Stimulated activated CD8-positive, alpha-beta memory T cell treated with anti-CD3 and anti-CD28 coated beads, Interleukin-4, amount 100 ng/mL, for 4 hours (primary cell): ENCODE data around the gene EIF5B.

Experiments
- DNase-seq, 2 donors: peaks; one replicate each; pipeline ENCODE4 v3.0.0-alpha.2; 2020; ENCODE audit warnings: low read depth in 2 of 2, low spot score in 1 of 2

EIF5B gene

DNA sequence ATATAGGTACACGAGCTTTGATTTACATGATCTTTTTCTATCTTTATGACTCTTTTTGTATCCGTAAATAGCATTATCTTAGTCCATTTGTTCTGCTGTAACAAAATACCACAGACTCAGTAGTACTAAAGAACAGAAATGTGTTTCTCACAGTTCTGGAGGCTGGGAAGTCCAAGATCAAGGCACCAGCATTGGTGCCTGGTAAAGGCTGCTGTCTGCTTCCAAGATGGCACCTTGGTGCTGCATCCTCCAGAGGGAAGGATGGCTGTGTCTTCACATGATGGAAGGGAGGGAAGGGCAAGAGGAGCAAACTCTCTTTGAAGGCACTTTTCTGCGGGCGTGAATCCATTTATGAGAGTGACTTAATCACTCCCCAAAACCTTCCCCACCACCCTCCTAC is 36.0 kb downstream of the EIF5B start:
- no peak for DNase-seq

DNA sequence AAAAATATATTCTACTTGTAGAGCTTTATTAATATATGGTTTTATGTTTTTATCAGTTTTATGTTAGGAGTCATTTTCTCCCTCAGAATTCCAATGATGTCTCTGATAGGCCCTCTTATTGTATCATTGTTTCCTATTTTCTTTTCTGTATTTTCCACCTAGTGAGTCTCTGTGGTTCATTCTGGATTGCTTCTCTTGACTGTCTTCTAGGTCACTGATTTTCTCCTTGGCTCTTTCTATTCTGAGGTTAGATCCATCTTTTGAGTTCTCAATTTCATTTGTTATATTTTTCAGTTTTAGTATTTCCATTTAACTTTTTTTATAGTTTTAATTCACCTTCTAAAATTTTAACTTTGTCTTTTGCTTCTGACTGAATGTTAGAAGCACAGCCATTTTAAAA is 37.6 kb downstream of the EIF5B start:
- DNase-seq: no peak

DNA sequence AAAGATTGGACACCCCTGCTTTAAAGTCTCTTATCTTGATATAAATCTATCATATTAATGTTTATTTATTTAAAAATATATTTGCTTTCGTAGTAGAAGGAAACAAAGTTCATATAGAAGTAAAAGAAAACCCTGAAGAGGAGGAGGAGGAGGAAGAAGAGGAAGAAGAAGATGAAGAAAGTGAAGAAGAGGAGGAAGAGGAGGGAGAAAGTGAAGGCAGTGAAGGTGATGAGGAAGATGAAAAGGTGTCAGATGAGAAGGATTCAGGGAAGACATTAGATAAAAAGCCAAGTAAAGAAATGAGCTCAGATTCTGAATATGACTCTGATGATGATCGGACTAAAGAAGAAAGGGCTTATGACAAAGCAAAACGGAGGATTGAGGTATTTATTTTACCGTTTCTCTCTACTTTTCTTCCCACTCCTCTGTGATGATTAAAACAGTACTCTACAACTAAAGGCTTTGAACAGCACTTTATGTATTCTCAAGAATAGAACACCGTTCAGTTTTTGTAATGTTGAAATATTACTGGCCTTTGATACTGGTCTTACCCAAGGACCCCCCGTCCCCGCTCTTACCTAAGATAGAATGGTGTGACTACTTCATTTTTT is 39.2 kb downstream of the EIF5B start:
- DNase-seq: no peak

DNA sequence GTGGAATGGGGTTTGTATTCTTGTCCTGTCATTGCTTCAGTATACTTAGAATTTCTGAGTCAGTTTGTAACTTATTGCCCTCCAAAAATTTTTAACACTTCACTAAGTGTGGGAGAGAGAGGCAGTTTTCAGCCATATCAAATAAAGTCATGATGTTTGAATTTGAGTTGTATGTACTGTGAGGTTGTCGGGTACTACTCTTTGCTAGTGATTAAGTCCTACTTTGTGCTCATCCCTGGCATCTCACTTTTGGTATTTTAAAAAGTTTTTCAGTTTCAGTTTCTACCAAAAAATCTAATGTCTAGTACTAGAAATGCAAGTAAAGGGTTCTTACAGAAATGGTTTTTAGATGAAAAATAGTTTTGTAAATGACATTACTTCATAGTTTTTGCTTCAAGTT is 40.7 kb downstream of the EIF5B start:
- DNase-seq: no peak

DNA sequence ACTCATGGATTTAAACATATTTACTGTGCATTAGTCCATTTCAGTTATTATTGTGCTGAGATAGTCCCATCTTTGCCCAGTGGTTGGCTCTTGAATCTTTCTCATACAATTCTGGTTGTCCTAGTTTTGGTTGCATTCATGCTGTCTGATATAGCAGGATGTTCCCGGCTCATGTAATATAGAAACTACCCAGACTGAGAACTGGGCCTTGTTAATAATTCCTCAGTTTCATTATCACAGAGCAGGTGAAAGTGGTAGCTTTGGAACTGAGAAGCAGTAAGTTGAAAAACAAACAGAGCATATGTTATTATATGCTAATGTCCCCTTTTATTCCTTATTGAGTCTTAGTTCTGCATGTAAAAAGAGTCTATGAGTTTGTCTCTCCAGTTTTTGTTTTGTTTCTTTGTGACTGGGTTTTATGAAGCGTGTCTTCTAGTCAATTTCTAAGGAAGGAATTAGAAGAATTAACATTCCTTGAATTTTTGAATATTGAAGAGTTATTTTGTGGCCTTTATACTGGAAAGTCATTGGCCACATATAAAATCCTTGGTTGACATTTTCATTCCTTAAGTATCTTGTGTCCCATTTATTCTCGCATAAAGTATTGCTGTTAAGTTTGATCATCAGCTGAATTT is 43.3 kb downstream of the EIF5B start:
- no peak for DNase-seq

DNA sequence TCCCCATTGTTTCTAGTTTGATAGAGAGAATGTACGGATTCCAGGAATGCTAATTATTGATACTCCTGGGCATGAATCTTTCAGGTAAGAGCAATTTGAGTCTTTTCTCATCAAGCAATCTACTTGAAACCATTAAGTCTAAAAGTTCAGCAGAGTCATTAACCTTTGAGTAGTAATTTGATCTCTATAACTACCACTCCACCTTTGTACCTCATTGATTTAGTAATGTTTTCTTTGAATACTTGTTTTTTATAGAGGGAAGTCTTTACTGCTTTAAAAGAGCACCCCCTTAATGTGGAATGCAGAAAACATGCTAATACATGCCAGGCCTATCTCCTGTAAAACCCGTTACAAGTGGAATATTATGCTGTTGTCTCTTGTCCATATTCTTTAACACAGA is 45.0 kb downstream of the EIF5B start:
- DNase-seq: no peak

DNA sequence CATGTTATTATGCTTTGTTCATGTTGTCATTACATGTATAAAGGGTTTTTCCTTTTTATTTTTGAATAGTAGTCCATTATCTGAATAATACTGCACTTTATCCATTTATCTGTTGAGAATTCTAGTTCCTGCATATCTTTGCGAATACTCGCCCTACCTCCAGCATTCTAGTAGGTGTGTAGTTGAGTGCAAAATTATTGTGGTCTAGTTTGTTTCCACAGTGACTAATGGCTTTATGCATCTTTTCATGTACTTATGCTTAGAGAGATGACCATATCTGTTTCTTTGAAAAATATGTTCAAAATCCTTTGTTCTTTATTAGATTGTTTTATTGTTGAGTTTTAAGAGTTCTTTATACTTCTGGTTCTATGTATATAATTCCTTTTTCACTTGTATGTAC is 48.8 kb downstream of the EIF5B start:
- DNase-seq: no peak

DNA sequence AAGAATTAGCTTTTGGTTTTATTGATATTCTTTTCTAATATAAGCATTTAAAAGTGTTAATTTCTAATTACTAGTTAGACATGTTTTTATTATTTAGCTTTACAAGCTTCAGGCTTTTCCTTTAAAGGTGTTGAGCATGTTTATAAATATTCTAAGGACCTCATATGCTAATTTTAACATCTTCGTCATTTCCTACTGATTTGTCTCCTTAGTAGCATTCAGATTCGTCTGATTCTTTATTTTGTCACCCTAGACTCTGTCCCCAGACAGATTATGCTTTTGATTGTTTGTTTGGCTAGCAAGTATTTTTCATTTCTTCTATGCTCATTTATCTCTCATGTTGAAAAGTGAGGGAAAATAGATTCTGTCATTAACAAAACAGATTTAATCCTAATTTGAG is 51.7 kb downstream of the EIF5B start:
- no peak for DNase-seq

DNA sequence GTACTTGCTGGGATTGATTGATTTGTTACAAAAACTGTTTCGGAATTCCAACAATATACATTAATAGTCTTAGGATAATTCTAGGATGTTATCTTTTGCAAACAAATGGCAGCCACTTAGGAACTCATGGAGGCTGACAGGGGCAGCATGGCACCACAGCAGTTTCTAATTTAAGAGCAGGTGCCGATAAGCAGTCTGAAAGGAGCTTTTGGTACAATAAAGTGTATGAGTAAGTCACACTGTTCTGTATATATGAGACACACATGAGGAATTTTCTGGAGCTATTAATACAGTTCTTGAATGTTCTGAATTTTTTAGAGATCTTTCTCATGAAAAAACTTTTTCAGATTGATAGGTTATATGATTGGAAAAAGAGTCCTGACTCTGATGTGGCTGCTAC is 52.2 kb downstream of the EIF5B start:
- DNase-seq: no peak

DNA sequence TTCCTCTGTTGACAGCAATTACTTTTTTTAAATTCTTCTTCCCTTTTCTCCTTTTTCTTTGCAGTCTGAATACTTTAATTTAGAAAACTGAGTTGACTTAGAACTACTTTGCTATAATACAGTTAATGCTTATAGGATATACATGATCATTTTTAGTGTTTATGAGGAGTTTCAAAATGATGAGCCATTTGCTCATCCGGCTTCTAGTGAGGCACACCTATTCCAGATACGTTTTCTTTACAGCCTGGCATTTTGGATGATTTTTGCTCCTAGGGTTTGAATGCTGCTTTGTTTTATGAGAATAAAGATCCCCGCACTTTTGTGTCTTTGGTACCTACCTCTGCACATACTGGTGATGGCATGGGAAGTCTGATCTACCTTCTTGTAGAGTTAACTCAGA is 52.8 kb downstream of the EIF5B start:
- no peak for DNase-seq

DNA sequence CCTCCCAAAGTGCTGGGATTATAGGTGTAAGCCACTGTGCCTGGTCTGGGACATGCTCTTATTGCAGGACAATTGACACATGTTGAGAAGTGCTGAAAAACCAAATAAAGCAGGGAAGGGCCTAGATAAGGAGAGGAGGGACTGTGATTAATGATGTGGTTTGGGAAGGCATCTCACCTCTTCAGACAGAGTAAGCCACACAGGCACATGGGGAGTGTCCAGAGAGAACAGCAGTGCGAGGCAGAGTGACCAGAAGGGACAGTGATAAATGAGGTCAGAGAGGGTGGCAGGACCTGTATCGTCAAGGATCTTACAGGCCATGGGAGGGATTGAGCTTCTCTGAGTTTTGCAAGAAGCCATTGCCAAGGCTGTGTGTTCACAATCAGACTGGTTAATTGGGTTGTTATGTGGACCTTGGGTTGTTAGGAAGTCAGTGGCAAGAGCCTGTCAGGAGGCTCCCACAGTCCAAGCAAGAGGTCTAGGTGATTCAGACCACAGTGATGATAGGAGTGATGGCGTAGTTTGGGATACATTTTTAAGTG is 58.5 kb downstream of the EIF5B start:
- no peak for DNase-seq

DNA sequence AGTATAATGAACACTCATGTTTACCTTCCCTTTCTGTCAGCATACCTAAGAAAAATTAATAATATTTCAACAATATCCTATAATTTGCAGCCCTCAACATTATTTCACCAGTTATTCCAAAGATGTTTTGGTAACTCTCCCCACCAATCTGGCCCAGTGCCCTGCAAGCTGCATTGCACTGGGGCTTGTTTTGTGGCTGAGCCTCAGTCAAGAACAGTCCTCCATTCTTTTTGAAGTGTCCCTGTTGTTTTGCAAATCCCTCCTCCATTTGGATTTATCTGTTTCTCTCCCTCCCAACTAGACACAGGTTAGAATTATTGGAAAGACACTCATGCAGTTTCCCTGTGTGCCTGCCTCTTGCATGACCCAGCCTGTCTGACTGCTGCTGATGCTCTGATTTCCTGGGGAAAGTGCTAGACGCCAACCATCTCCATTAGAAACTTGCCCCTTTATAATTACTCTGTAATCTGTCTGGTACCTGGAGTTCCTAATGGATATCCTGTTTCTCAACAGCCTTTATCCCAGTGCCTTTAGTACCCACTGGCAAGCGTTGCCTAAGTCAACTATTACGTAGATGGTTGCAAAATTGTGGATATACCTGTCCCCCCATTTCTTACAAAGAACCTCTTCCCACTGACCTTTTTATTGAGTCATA is 60.2 kb downstream of the EIF5B start:
- no peak for DNase-seq

DNA sequence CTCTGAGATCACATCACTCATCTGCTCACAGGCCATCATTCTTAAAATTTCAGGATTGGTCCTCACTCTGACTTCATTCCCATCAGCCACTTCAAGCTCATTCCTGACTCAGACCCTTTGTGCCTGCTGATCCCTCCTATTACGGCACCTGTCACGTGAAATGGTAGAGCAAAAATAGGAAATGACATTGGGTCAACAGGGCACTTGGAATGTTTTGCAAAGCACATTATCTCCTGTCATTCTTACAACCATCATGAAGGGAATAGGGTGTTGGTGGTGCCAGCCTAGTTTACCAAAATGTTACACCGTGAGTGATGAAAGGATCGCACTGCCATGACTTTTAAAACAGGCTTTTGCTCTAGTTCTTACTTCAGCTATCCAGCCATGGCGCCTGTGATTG is 61.1 kb downstream of the EIF5B start:
- no peak for DNase-seq

DNA sequence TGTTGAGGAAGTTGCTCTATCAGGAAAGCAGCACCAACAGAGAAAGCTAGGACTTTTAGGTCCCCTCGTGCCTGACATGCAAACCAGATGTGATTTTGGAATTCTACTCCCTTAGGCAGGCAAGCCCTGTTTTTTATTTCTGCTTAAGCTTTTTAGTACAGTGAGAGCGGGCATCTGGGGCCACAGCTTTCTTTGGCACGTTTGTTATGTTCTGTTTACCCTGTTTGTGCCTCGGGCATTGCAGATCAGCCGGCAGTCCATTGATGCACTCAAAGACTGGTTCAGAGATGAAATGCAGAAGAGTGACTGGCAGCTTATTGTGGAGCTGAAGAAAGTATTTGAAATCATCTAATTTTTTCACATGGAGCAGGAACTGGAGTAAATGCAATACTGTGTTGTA is 61.9 kb downstream of the EIF5B start:
- DNase-seq: no peak

DNA sequence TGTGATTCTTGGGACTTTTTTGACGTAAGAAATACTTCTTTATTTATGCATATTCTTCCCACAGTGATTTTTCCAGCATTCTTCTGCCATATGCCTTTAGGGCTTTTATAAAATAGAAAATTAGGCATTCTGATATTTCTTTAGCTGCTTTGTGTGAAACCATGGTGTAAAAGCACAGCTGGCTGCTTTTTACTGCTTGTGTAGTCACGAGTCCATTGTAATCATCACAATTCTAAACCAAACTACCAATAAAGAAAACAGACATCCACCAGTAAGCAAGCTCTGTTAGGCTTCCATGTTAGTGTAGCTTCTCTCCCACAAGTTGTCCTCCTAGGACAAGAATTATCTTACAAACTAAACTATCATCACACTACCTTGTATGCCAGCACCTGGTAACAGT is 62.6 kb downstream of the EIF5B start:
- no peak for DNase-seq

DNA sequence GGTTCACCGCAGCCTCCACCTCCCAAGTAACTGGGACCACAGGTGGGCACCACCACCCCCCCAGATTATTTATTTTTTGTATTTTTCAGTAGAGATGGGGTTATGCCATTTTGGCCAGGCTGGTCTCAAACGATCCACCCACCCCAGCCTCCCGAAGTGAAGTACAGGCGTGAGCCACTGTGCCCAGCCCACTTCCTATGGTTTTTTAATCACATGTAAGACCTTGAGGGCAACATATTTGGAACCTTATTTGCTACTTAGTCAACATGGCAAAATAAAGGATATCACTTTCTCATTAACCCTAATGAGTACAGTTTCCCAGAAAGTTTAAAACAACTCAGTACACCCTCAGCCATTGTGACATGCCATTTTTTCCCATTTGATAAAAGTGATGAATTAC is 64.7 kb downstream of the EIF5B start:
- DNase-seq: no peak

DNA sequence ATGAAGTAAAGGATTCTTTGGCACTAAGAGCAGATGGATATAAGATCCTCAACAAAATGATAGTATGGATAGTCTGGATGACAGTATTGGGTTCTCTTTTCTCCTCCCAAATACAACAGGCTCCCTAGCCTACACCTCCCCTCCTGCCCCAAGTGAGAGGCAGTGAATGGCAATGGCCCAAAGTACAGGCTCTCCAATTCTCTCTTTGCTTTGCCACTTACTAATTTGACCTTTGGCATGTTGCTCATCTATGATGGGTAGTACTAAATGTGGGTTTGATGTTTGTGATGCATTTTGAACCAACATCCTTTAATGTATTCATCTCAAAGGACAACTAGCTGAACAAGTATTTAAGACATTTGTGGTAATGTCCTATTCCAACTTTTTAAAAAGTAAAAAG is 65.9 kb downstream of the EIF5B start:
- no peak for DNase-seq

DNA sequence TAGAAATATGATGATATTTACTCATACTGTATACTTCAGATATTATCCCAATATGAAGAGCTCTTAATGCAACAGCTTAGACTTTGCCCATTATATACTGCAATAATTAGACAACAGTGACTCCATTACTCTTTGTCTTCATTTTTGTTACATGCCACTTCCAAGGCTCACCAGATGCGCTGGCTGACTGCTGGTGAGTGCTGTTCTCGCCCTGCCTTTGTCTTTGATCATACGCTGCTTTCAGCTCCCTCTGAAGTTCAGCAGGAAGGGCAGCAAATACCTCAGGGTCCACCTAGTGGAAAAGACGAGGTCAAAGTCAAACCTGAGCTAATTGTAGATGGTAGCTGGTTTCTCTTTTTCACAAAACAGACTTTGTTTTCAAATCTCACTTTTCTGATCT is 66.3 kb downstream of the EIF5B start:
- DNase-seq: no peak

DNA sequence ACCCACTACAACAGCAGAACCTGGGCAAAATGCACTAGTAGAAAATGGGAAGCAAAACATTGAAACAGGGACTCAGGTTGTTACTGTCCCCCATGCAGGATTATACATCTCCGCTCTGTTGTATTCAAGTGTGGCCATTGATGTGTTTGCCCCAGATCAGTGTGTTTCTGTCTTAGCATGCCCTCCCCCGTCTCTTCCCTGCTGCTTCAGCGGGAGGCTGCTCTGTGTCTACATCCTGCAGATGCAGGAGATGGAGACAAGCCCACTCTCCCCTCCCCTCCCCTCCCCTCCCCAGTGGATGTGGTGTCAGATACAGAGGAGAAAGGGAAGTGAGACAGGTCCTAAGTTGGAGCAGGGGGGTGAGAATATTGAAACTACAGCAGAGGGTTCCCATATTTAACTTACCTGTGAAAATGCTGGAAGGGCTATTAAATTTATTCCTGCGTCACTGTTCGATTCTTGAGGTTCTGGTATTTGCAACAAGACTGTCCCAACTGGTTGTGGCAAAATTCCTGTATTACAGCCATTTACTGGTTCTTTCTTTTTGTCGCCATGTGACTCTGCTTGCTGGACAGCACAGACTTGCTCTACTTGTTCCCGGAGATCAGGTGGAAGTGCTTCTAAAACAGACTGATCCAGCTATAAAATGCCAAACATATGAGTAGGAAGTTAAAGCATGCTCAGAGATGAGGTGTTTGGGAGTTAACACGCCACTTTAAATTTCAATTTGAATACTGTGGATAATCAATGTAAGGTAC is 67.0 kb downstream of the EIF5B start:
- DNase-seq: no peak

DNA sequence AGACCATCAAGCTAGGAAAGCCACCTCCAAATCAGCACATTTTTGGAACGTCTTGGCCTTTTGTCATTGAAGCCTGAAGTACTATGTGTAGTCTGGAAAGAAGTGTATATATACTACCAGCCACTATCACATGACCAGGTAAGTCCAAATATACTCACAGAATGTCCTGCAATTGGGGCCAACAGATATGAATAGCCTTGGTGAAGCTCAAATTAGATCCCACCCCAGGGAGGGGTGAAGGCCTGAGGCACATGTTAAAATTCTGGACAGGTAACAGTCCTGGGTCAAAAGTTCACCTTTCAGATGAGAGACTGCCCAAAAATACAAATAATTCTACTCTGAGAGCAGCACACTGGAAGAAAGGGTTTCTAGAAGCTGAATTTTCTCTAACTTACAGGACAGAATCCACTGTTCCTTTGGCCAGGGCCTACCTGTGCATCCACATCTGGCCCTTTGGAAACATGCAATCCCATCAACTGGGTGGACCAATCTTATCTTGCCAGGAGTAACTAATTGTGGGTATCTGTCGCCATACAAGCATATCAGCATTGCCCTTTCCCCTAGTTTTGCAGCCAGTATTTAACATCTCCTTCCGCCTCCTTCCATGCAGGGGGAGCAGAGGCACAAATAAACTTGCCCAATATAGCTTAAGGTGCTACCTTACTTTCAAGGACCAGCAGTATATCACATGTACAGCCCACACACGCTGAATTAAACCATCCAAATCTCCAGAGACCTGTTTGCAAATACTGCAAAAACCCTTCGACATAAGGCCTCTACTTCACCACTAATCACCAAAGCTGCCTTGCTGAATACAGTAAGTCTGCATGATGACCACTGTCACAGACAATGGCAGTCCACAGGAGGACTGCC is 67.8 kb downstream of the EIF5B start:
- DNase-seq: no peak

DNA sequence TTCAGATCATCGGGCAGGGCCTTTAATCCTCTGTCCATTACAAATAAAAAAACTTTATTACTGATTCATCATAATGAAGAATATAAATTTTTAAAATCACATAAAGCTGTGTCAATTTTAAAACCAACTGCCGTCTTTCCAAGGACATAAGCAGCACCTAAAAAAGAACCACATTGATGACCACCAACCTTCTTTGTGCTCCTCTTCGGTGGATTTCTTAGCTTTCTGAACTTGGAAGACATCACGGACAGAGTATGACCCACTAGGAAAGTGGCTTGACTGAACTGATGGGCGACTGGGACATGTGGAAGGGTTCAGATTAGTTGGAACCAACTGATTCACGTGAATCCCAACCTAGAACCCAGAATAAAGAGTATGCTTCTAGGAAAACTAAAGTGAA is 68.9 kb downstream of the EIF5B start:
- no peak for DNase-seq
